Mesendoderm (in vitro differentiated cells): ENCODE measurements around the gene PITPNB.
A peak's percentile ranks its signal among the peaks of the same experiment; 100 is the strongest.

Experiments used
- DNase-seq: peaks from one replicate; pipeline ENCODE4 v3.0.0; 2013
- H2AK5ac ChIP-seq: 2 replicates; pipeline ENCODE4 v1.6.1; 2013; ENCODE audit warnings: low read length, inconsistent platforms
- H2BK120ac ChIP-seq: 2 replicates; pipeline ENCODE4 v1.6.1; 2013; ENCODE audit warnings: low read depth, mild to moderate bottlenecking, low read length, moderate library complexity, mixed read lengths
- H2BK15ac ChIP-seq: replicated peaks from 2 replicates; pipeline ENCODE4 v1.6.1; 2013; ENCODE audit warnings: low read depth, mild to moderate bottlenecking, moderate library complexity
- H2BK5ac ChIP-seq: 2 replicates; pipeline ENCODE4 v1.6.1; 2013; ENCODE audit warnings: low read length, inconsistent platforms
- H3K18ac ChIP-seq: 2 replicates; pipeline ENCODE4 v1.6.1; 2013; ENCODE audit warnings: mild to moderate bottlenecking, low read length, mixed read lengths
- H3K23ac ChIP-seq: one replicate; pipeline ENCODE4 v1.6.1; 2013; ENCODE audit warnings: low read length
- H3K27ac ChIP-seq: 2 replicates; pipeline ENCODE4 v1.5.1; 2013; ENCODE audit warnings: low read depth, mild to moderate bottlenecking, inconsistent platforms, low read length, moderate library complexity
- H3K27me3 ChIP-seq: 2 replicates; pipeline ENCODE4 v1.6.1; 2013; ENCODE audit warnings: low read length, control low read depth, mild to moderate bottlenecking, inconsistent platforms; ENCODE audit not compliant: insufficient read depth, poor library complexity
- H3K36me3 ChIP-seq: 2 replicates; pipeline ENCODE4 v1.6.1; 2013; ENCODE audit warnings: low read length, inconsistent platforms; ENCODE audit not compliant: control insufficient read depth, insufficient read depth
- H3K4ac ChIP-seq: one replicate; pipeline ENCODE4 v1.6.1; 2013; ENCODE audit warnings: low read depth, mild to moderate bottlenecking, low read length, moderate library complexity
- H3K4me1 ChIP-seq: 2 replicates; pipeline ENCODE4 v1.6.1; 2013; ENCODE audit warnings: low read depth, low read length, inconsistent platforms; ENCODE audit not compliant: control insufficient read depth
- H3K4me2 ChIP-seq: 2 replicates; pipeline ENCODE4 v1.6.1; 2013; ENCODE audit warnings: low read length
- H3K4me3 ChIP-seq: 2 replicates; pipeline ENCODE4 v1.5.1; 2013; ENCODE audit warnings: mild to moderate bottlenecking, low read length
- H3K56ac ChIP-seq: one replicate; pipeline ENCODE4 v1.6.1; 2013; ENCODE audit warnings: low read length
- H3K79me1 ChIP-seq: 2 replicates; pipeline ENCODE4 v1.6.1; 2013; ENCODE audit warnings: low read length, inconsistent platforms
- H3K79me2 ChIP-seq: 2 replicates; pipeline ENCODE4 v1.6.1; 2013; ENCODE audit warnings: mild to moderate bottlenecking, low read length; ENCODE audit not compliant: control insufficient read depth, insufficient read depth
- H3K9ac ChIP-seq: 2 replicates; pipeline ENCODE4 v1.6.1; 2013; ENCODE audit warnings: low read length, inconsistent platforms
- H4K5ac ChIP-seq: one replicate; pipeline ENCODE4 v1.6.1; 2013; ENCODE audit warnings: low read length
- H4K8ac ChIP-seq: one replicate; pipeline ENCODE4 v1.6.1; 2013; ENCODE audit warnings: low read depth, mild to moderate bottlenecking, control low read depth, low read length, moderate library complexity
- WGBS: extraction: QIAGEN DNeasy Blood & Tissue Kit; methylation state at CpG from one replicate; pipeline ENCODE4 v1.1.7; 2013; ENCODE audit warnings: low lambda C conversion rate, missing lambda C conversion rate; ENCODE audit not compliant: insufficient coverage; ENCODE audit errors: extremely low coverage; 5-methylcytosine and 5-hydroxymethylcytosine counted together

Gene PITPNB

DNA sequence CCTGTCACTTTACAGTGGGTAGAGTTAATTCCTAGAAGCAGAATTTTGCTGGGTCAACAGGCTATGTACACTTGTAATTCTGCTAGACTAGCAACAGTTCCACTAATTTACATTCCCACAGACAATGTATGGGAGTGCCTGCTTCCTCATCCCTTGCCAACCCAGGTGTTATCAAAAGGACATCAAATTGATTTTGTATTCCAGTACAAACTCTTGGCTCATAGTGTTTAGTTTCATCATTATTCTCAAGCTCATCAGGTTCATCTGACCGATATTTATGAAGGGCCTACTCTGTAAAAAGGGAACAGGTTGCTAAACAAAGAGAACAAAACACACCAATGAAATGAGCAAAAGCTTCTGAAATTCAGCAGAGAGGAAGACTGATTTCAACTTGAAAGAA lies 30.7 kb downstream of the PITPNB start:
- H3K36me3 ChIP-seq = peaks cover 7% of the 10 kb centered on the region
- no peak overlapping the region for H3K56ac ChIP-seq
- H2BK120ac ChIP-seq = no peak overlapping the region
- H4K5ac ChIP-seq = no peak overlapping the region
- H3K4ac ChIP-seq = no peak overlapping the region
- no peaks in the 10 kb centered on the region for H3K27me3 ChIP-seq
- H3K4me2 ChIP-seq = no peak overlapping the region
- H2BK5ac ChIP-seq = no peak overlapping the region
- H2AK5ac ChIP-seq = no peak overlapping the region
- H3K4me3 ChIP-seq = no peak overlapping the region
- H4K8ac ChIP-seq = no peak overlapping the region
- WGBS = no CpG with 5 or more reads among the region's 1 CpG
- H3K18ac ChIP-seq = no peak overlapping the region
- no peak overlapping the region for H3K9ac ChIP-seq
- peaks cover 11% of the 10 kb centered on the region for H3K79me1 ChIP-seq
- peaks cover 7% of the 10 kb centered on the region for H3K79me2 ChIP-seq
- H3K23ac ChIP-seq = no peak overlapping the region
- no peak overlapping the region for H2BK15ac ChIP-seq
- no peak overlapping the region for H3K27ac ChIP-seq
- no peak for DNase-seq
- H3K4me1 ChIP-seq = peaks cover 2% of the 10 kb centered on the region

DNA sequence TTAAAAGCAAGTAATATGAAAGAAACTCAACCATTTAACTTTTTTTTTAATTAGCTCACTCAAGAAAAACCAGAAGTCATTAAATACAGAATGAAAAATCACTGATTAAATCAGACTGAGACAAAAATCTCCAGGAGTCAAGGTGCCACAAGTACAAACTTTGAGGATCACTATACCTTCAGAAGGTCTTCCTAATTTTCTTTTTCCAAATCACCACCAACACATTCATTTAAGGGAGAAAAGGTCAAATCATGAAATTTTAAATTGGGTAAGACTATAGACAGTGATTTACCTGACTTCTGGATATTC lies 32.3 kb downstream of the PITPNB start:
- H3K18ac ChIP-seq = no peak overlapping the region
- H3K79me1 ChIP-seq = peaks cover 10% of the 10 kb centered on the region
- DNase-seq = no peak
- H3K4ac ChIP-seq = no peak overlapping the region
- H3K27ac ChIP-seq = no peak overlapping the region
- no peak overlapping the region for H4K8ac ChIP-seq
- H3K36me3 ChIP-seq = peaks cover 6% of the 10 kb centered on the region
- no peak overlapping the region for H3K9ac ChIP-seq
- no peak overlapping the region for H3K4me3 ChIP-seq
- no peaks in the 10 kb centered on the region for H3K27me3 ChIP-seq
- H4K5ac ChIP-seq = no peak overlapping the region
- H2AK5ac ChIP-seq = no peak overlapping the region
- H3K4me2 ChIP-seq = no peak overlapping the region
- H3K23ac ChIP-seq = no peak overlapping the region
- H3K56ac ChIP-seq = no peak overlapping the region
- no peak overlapping the region for H2BK5ac ChIP-seq
- no peak overlapping the region for H2BK120ac ChIP-seq
- no peak overlapping the region for H2BK15ac ChIP-seq
- H3K79me2 ChIP-seq = peaks cover 4% of the 10 kb centered on the region
- peaks cover 2% of the 10 kb centered on the region for H3K4me1 ChIP-seq

DNA sequence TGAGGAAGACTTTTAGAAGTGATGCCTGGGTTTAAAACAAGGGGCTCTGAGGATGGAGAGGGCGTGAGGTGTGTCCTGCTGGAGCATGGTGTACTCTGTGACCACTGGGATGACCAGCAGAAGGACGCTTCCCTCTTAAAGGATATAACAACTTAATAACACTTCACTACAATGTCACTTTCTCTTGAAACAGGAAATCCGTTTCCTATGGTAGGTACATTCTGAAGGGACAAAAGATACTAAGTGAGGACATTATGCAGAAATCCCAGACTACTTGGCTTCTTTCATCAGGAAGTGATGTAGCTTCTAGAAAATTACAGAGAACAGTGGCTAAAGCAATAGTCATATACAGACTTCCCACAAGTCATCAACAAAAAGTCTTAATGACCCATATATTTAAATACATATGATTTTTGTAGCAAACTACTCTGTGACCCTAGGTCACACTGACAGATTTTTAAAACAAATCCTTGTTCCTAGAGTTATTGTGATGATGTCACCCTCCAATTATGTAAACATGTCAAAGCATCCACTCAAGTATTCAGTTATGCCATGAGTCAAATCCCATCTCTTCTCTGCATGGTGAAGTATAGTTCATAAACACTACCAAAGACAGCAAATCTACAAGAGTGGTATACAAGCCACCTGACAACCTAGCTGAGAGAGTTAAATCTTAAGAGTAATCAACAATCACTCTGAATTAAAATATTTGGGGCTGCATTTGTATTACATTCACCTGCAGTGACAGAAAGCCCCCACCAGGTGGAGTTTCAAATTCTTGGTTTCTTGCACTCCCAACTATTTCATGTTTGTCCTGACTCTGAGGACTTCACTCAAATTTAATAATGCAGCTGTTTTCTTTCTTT lies 32.8 kb downstream of the PITPNB start:
- peaks cover 2% of the 10 kb centered on the region for H3K79me2 ChIP-seq
- H3K23ac ChIP-seq = no peak overlapping the region
- no peak overlapping the region for H2BK5ac ChIP-seq
- no CpG with 5 or more reads among the region's 3 CpGs for WGBS
- peak; percentile 79 for DNase-seq
- no peak overlapping the region for H3K9ac ChIP-seq
- H3K18ac ChIP-seq = no peak overlapping the region
- H3K27ac ChIP-seq = no peak overlapping the region
- H3K56ac ChIP-seq = no peak overlapping the region
- H4K5ac ChIP-seq = no peak overlapping the region
- H3K36me3 ChIP-seq = peaks cover 2% of the 10 kb centered on the region
- no peak overlapping the region for H3K4ac ChIP-seq
- H3K4me2 ChIP-seq = no peak overlapping the region
- H2BK15ac ChIP-seq = no peak overlapping the region
- no peak overlapping the region for H2AK5ac ChIP-seq
- H3K4me1 ChIP-seq = peaks cover 2% of the 10 kb centered on the region
- H3K4me3 ChIP-seq = no peak overlapping the region
- H3K27me3 ChIP-seq = no peaks in the 10 kb centered on the region
- no peak overlapping the region for H4K8ac ChIP-seq
- H3K79me1 ChIP-seq = peaks cover 7% of the 10 kb centered on the region
- H2BK120ac ChIP-seq = no peak overlapping the region

DNA sequence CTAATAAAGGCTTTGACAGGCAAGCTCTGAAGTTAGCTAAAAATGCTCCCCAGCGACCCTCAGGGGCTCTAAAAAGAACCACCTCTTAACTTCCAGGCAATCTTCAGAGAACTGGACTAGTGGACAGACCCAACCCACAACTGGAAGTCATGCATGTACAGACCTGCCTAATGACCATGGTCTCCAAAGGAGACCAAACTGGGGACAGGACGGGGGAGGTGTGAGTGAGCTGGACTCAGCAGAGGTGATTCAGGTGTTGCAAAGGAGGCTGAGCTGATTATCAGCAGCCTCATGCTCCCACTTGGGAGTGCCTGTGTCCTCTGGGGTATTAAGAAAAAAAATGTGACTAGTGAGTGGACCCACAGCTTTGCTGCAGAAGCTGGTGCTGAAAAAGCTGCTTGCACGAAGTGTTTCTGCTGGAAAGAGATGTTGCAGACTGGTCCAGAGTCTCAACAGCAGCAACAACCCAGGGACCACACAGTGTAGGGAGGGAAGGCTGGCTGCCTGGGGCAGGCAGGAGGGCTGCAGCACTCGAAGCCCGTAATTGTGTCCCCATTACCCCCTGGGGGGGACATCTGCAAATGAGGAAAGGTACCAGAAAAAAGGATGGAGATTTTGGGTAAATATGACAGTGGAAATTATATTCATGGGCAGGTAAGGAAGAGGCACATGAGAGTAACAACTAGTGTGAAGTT lies 35.3 kb downstream of the PITPNB start:
- WGBS = no CpG with 5 or more reads among the region's 5 CpGs
- no peak overlapping the region for H4K8ac ChIP-seq

DNA sequence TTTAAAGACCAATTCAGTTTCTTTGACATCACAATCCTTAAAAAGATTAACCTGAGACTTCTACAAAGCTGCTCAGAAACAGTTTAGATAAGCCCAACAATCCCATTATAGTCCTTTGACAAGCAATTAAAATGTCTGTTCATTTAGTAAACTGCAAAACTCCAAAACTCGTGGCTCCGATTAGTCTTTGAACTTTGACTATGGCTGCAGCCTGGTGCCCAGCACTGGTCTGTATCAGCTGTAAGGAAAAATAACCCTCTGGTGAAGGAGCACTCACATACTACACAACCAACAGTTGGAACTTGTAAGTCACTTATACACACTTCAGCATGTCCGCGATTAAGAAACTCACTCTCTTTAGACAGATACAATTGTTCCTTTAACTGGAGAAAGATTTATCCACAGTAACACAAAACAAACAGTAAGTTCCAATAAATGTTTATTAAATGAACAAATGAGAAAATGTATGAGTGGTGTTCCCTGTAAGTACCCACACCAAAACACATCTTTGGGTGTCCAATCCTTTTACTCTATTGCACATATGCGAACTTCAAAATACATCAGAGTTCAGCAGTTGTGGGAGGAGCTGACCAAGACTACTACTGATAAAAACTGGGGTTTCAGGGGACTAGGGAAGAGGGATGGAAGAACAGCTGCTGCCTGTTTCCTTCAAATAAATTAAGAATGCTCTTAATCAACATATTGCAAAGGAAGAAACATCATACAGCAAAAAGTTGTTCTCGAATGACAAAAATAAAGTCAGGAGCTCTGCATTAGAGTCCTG lies 36.4 kb downstream of the PITPNB start:
- Histone ChIP-seq H3K23ac (no peak overlapping the region), H3K18ac (no peak overlapping the region), H2BK15ac (no peak overlapping the region), H3K4me1 (peaks cover 2% of the 10 kb centered on the region), H3K79me2 (peaks cover 2% of the 10 kb centered on the region), H3K4me3 (no peak overlapping the region), H2BK120ac (no peak overlapping the region), H2BK5ac (no peak overlapping the region), H3K79me1 (peaks cover 4% of the 10 kb centered on the region), H3K56ac (no peak overlapping the region), H3K36me3 (no peaks in the 10 kb centered on the region), H3K4ac (no peak overlapping the region), H3K4me2 (no peak overlapping the region), H2AK5ac (no peak overlapping the region), H4K8ac (no peak overlapping the region), H3K27ac (no peak overlapping the region), H4K5ac (no peak overlapping the region), H3K9ac (no peak overlapping the region), H3K27me3 (no peaks in the 10 kb centered on the region)
- WGBS = no CpG with 5 or more reads among the region's 6 CpGs
- DNase-seq = no peak

More for the DNA sequence above, 35.3 kb downstream of the PITPNB start:
- H2BK5ac ChIP-seq = no peak overlapping the region
- no peak overlapping the region for H2AK5ac ChIP-seq
- H3K4me2 ChIP-seq = no peak overlapping the region
- H3K4ac ChIP-seq = no peak overlapping the region
- no peaks in the 10 kb centered on the region for H3K36me3 ChIP-seq
- no peak overlapping the region for H3K27ac ChIP-seq
- H3K79me2 ChIP-seq = peaks cover 2% of the 10 kb centered on the region
- no peak overlapping the region for H3K18ac ChIP-seq
- H3K27me3 ChIP-seq = no peaks in the 10 kb centered on the region
- peaks cover 2% of the 10 kb centered on the region for H3K4me1 ChIP-seq
- no peak overlapping the region for H2BK15ac ChIP-seq
- DNase-seq = no peak
- H3K4me3 ChIP-seq = no peak overlapping the region
- no peak overlapping the region for H4K5ac ChIP-seq
- H3K79me1 ChIP-seq = peaks cover 4% of the 10 kb centered on the region
- H3K9ac ChIP-seq = no peak overlapping the region
- H3K23ac ChIP-seq = no peak overlapping the region
- H3K56ac ChIP-seq = no peak overlapping the region
- no peak overlapping the region for H2BK120ac ChIP-seq
